Coronary artery (tissue), 2 donors: Measurements from ENCODE around the gene CYP51A1.
"Not testable (repeated sequence)": the region's sequence is repeated elsewhere in the genome, so short reads cannot be mapped to it uniquely, and the experiment has no call there.

Experiments
- DNase-seq: peaks from one replicate; pipeline ENCODE4 v3.0.0-alpha.2; 2017; ENCODE audit warnings: low spot score
- H3K27ac ChIP-seq, 2 donors: fragments of 200-600 bp; sonication (generic); one replicate each; pipeline ENCODE4 v1.5.1; 2016 to 2019
- H3K4me3 ChIP-seq: fragments of 200-600 bp; sonication (generic); 2 replicates; pipeline ENCODE4 v1.5.1; 2016; ENCODE audit warnings: mild to moderate bottlenecking, moderate library complexity
- CTCF ChIP-seq: fragments of 200-600 bp; sonication (generic); IDR thresholded peaks from one replicate; pipeline ENCODE4 v1.5.1; 2019; ENCODE audit warnings: antibody characterized with exemption

The CYP51A1 gene

GRCh38 chr7:92156990-92157389, 22.7 kb upstream of the CYP51A1 start:
- no peak for DNase-seq
- H3K27ac ChIP-seq, result no peak overlapping the region
- TF ChIP-seq CTCF, result no peak
- H3K4me3 ChIP-seq, result no peak overlapping the region

- Histone ChIP-seq H3K27ac (no peak overlapping the region), H3K4me3 (no peak overlapping the region)
- no peak for TF ChIP-seq CTCF
- DNase-seq, result no peak
Measured at GRCh38 chr7:92155108-92155739, 20.9 kb upstream of the CYP51A1 start.

- TF ChIP-seq CTCF, result no peak
- H3K4me3 ChIP-seq, result no peak overlapping the region
Measured at GRCh38 chr7:92150450-92151017, 16.3 kb upstream of the CYP51A1 start.

GRCh38 chr7:92149736-92150239, 15.5 kb upstream of the CYP51A1 start:
- TF ChIP-seq CTCF, result no peak
- no peak for DNase-seq
- H3K27ac ChIP-seq, result no peak overlapping the region
- no peak overlapping the region for H3K4me3 ChIP-seq

More at GRCh38 chr7:92150450-92151017, 16.3 kb upstream of the CYP51A1 start:
- no peak for DNase-seq
- no peak overlapping the region for H3K27ac ChIP-seq

- not testable (repeated sequence) for DNase-seq, H3K27ac ChIP-seq, H3K4me3 ChIP-seq
Measured at GRCh38 chr7:92143192-92143880, 9.1 kb upstream of the CYP51A1 start.

- H3K4me3 ChIP-seq, DNase-seq, H3K27ac ChIP-seq: not testable (repeated sequence)
Measured at GRCh38 chr7:92142791-92143190, 8.5 kb upstream of the CYP51A1 start.

- TF ChIP-seq CTCF, result no peak
- Histone ChIP-seq H3K27ac (no peak overlapping the region), H3K4me3 (no peak overlapping the region)
- DNase-seq, result no peak
Measured at GRCh38 chr7:92141161-92141560, 6.9 kb upstream of the CYP51A1 start.

GRCh38 chr7:92137557-92137956, 3.3 kb upstream of the CYP51A1 start:
- H3K4me3 ChIP-seq, result no peak overlapping the region
- DNase-seq, result no peak
- no peak for TF ChIP-seq CTCF
- H3K27ac ChIP-seq, result no peak overlapping the region
